Measurements from ENCODE around the gene PEX5. TPM values are rescaled to one million over a fixed set of nuclear protein-coding genes. Genes with fewer than 3 reads are reported as not detected.
"Not testable (repeated sequence)": the region's sequence is repeated elsewhere in the genome, so short reads cannot be mapped to it uniquely, and the experiment has no call there.

PEX5 gene
- total RNA-seq, 1 donor from 2014 or later, result 30.8 TPM

DNA sequence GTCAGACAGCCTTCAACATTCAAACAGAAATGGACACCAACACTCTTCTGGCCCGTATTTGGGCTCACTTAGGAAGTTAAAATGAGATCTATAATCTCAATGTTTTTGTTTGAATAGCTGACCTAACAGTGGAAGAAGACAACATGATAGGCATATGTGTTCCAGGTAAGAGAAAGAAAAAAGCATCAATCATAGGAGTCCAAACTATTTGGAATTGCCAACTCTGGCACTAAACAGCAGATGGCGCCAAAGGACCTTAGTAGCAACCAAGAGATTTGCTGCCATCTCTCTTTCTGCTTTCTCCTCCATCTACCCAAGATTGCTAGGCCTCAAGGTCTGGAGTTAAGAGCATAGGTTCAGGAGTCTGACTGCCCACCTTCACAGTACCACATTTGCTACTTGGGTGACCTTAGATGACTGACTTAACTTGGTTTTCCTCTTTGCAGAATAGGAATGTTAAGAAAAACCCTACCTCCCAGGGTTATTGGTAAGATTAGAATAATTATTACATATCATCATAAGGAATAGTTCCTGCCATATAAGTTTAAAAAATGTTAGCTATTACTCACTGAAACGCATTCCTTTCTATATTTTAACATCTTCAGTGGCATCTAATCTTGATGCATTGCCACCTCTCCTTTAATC, 30.2 kb downstream of the PEX5 start:
- Mint-ChIP-seq H3K4me3 (ENCODE audit: unreplicated experiment) (no peak overlapping the region), H3K36me3 (ENCODE audit: unreplicated experiment) (peaks cover 2% of the 10 kb centered on the region), H3K27me3 (ENCODE audit: unreplicated experiment) (peaks cover 22% of the 10 kb centered on the region), H3K27ac (ENCODE audit: unreplicated experiment) (no peak overlapping the region), H3K9me3 (ENCODE audit: unreplicated experiment) (peaks cover 7% of the 10 kb centered on the region), H3K4me1 (ENCODE audit: unreplicated experiment) (no peaks in the 10 kb centered on the region)
- DNase-seq (ENCODE audit: extremely low spot score, unreplicated experiment), result no peak
- peak; percentile 92 for TF ChIP-seq CTCF (IDR thresholded peaks at IDR 0.05)

GRCh38 chr12:7221486-7221885, 32.0 kb downstream of the PEX5 start:
- Mint-ChIP-seq H3K27ac (ENCODE audit: unreplicated experiment) (no peak overlapping the region), H3K4me1 (ENCODE audit: unreplicated experiment) (no peaks in the 10 kb centered on the region), H3K36me3 (ENCODE audit: unreplicated experiment) (no peaks in the 10 kb centered on the region), H3K9me3 (ENCODE audit: unreplicated experiment) (no peaks in the 10 kb centered on the region), H3K4me3 (ENCODE audit: unreplicated experiment) (no peak overlapping the region), H3K27me3 (ENCODE audit: unreplicated experiment) (peaks cover 10% of the 10 kb centered on the region)
- no peak for DNase-seq (ENCODE audit: extremely low spot score, unreplicated experiment)
- no peak for TF ChIP-seq CTCF (IDR thresholded peaks at IDR 0.05)

- no peak for TF ChIP-seq CTCF (IDR thresholded peaks at IDR 0.05)
- no peak for DNase-seq (ENCODE audit: extremely low spot score, unreplicated experiment)
- H3K36me3 Mint-ChIP-seq (ENCODE audit: unreplicated experiment), result no peaks in the 10 kb centered on the region
- H3K4me1 Mint-ChIP-seq (ENCODE audit: unreplicated experiment), result no peaks in the 10 kb centered on the region
- H3K27me3 Mint-ChIP-seq (ENCODE audit: unreplicated experiment), result peaks cover 38% of the 10 kb centered on the region
- H3K9me3 Mint-ChIP-seq (ENCODE audit: unreplicated experiment), result peaks cover 8% of the 10 kb centered on the region
- H3K4me3 Mint-ChIP-seq (ENCODE audit: unreplicated experiment), result no peak overlapping the region
- H3K27ac Mint-ChIP-seq (ENCODE audit: unreplicated experiment), result no peak overlapping the region
Measured at GRCh38 chr12:7229741-7230140, 40.3 kb downstream of the PEX5 start.

- Mint-ChIP-seq H3K36me3 (ENCODE audit: unreplicated experiment) (no peaks in the 10 kb centered on the region), H3K4me1 (ENCODE audit: unreplicated experiment) (no peaks in the 10 kb centered on the region), H3K9me3 (ENCODE audit: unreplicated experiment) (no peaks in the 10 kb centered on the region), H3K4me3 (ENCODE audit: unreplicated experiment) (no peak overlapping the region), H3K27ac (ENCODE audit: unreplicated experiment) (no peak overlapping the region), H3K27me3 (ENCODE audit: unreplicated experiment) (peaks cover 6% of the 10 kb centered on the region)
- TF ChIP-seq CTCF (IDR thresholded peaks at IDR 0.05), result no peak
- DNase-seq (ENCODE audit: extremely low spot score, unreplicated experiment), result no peak
Measured at GRCh38 chr12:7241404-7242005, 52.0 kb downstream of the PEX5 start.

- Mint-ChIP-seq H3K27ac (ENCODE audit: unreplicated experiment) (no peak overlapping the region), H3K27me3 (ENCODE audit: unreplicated experiment) (peaks cover 6% of the 10 kb centered on the region), H3K9me3 (ENCODE audit: unreplicated experiment) (no peaks in the 10 kb centered on the region), H3K4me1 (ENCODE audit: unreplicated experiment) (no peaks in the 10 kb centered on the region), H3K36me3 (ENCODE audit: unreplicated experiment) (no peaks in the 10 kb centered on the region), H3K4me3 (ENCODE audit: unreplicated experiment) (no peak overlapping the region)
- TF ChIP-seq CTCF (IDR thresholded peaks at IDR 0.05), result no peak
- DNase-seq (ENCODE audit: extremely low spot score, unreplicated experiment), result no peak
Measured at GRCh38 chr12:7242176-7243101, 53.0 kb downstream of the PEX5 start.

GRCh38 chr12:7251328-7251996, 62.0 kb downstream of the PEX5 start:
- H3K9me3 Mint-ChIP-seq (ENCODE audit: unreplicated experiment); DNase-seq (ENCODE audit: extremely low spot score, unreplicated experiment); H3K27ac Mint-ChIP-seq (ENCODE audit: unreplicated experiment); H3K36me3 Mint-ChIP-seq (ENCODE audit: unreplicated experiment); H3K4me1 Mint-ChIP-seq (ENCODE audit: unreplicated experiment); H3K27me3 Mint-ChIP-seq (ENCODE audit: unreplicated experiment); H3K4me3 Mint-ChIP-seq (ENCODE audit: unreplicated experiment): not testable (repeated sequence)

Measured in osteocyte (in vitro differentiated cells).